ENCODE data around the gene PYCR2.
"Not testable (repeated sequence)": the region's sequence is repeated elsewhere in the genome, so short reads cannot be mapped to it uniquely, and the experiment has no call there.

Gene PYCR2

GRCh38 chr1:225923692-225924555 lies at the start of gene PYCR2:
Gene PYCR2 (minus strand): TSS chr1:225924250. CDS start chr1:225924110, 140 bp downstream.
- CTCF ChIA-PET: interaction anchor here (0.9 to 1.7 kb wide), 3 partner anchors 12 to 449 kb away, joined by 3 to 5 read pairs (median 4); partner anchors contain the start of gene TMEM63A
- peak; percentile 99 for DNase-seq (ENCODE audit: low spot score)
- H3K27ac ChIP-seq: peak within 1 kb of the TSS; percentile 97
- no peak for TF ChIP-seq CTCF (conservative IDR thresholded peaks at IDR 0.05; ENCODE audit: low read depth)
- POLR2A ChIA-PET (ENCODE audit: low non-redundant PET): interaction anchor here (0.5 to 3.6 kb wide), 4 partner anchors 41 to 496 kb away, joined by 3 to 22 read pairs (median 6); partner anchors contain the start of genes SRP9 and TMEM63A

GRCh38 chr1:225973158-225973557 lies 49.1 kb upstream of the PYCR2 start:
- no peak overlapping the region for H3K27ac ChIP-seq
- CTCF ChIA-PET: interaction anchor here (2.4 to 4.5 kb wide), 2 partner anchors 498 kb away, joined by 20 to 23 read pairs; no protein-coding TSS in a partner anchor
- POLR2A ChIA-PET (ENCODE audit: low non-redundant PET): interaction anchor here (0.8 kb wide), 1 partner anchor 89 kb away, joined by 4 read pairs; no protein-coding TSS in a partner anchor
- TF ChIP-seq CTCF (conservative IDR thresholded peaks at IDR 0.05; ENCODE audit: low read depth): no peak
- peak; percentile 41 for DNase-seq (ENCODE audit: low spot score)

- no peak for DNase-seq (ENCODE audit: low spot score)
- ChIA-PET CTCF (interaction anchor here (0.6 to 2.4 kb wide), 5 partner anchors 89 to 497 kb away, joined by 4 to 20 read pairs (median 4); no protein-coding TSS in a partner anchor), POLR2A (ENCODE audit: low non-redundant PET) (no interaction called here)
- no peak overlapping the region for H3K27ac ChIP-seq
- TF ChIP-seq CTCF (conservative IDR thresholded peaks at IDR 0.05; ENCODE audit: low read depth): no peak
Measured at GRCh38 chr1:225972344-225973152, 48.5 kb upstream of the PYCR2 start.

GRCh38 chr1:225970592-225971157 lies 46.6 kb upstream of the PYCR2 start:
- POLR2A ChIA-PET (ENCODE audit: low non-redundant PET); H3K27ac ChIP-seq; DNase-seq (ENCODE audit: low spot score): not testable (repeated sequence)
- CTCF ChIA-PET: interaction anchor here (0.6 to 2.4 kb wide), 4 partner anchors 26 to 496 kb away, joined by 3 to 20 read pairs (median 4); partner anchors contain the start of gene SRP9

GRCh38 chr1:225969751-225970150 lies 45.7 kb upstream of the PYCR2 start:
- POLR2A ChIA-PET (ENCODE audit: low non-redundant PET); H3K27ac ChIP-seq; DNase-seq (ENCODE audit: low spot score): not testable (repeated sequence)
- CTCF ChIA-PET: interaction anchor here (0.7 to 1.0 kb wide), 3 partner anchors 495 to 698 kb away, joined by 3 to 5 read pairs (median 4); no protein-coding TSS in a partner anchor

GRCh38 chr1:225965231-225965630 lies 41.2 kb upstream of the PYCR2 start:
- H3K27ac ChIP-seq: no peak overlapping the region
- no peak for TF ChIP-seq CTCF (conservative IDR thresholded peaks at IDR 0.05; ENCODE audit: low read depth)
- no peak for DNase-seq (ENCODE audit: low spot score)
- POLR2A ChIA-PET (ENCODE audit: low non-redundant PET): no interaction called here
- CTCF ChIA-PET: interaction anchor here (0.6 kb wide), 1 partner anchor 85 kb away, joined by 3 read pairs; no protein-coding TSS in a partner anchor
